ENCODE data around the gene CDK3. TPM values are rescaled to one million over a fixed set of nuclear protein-coding genes. Genes with fewer than 3 reads are reported as not detected.
"Not testable (repeated sequence)": the region's sequence is repeated elsewhere in the genome, so short reads cannot be mapped to it uniquely, and the experiment has no call there.

CDK3 gene
- total and polyA plus RNA-seq, 8 donors = 1.9 to 34.7 (median 3.4) TPM

DNA sequence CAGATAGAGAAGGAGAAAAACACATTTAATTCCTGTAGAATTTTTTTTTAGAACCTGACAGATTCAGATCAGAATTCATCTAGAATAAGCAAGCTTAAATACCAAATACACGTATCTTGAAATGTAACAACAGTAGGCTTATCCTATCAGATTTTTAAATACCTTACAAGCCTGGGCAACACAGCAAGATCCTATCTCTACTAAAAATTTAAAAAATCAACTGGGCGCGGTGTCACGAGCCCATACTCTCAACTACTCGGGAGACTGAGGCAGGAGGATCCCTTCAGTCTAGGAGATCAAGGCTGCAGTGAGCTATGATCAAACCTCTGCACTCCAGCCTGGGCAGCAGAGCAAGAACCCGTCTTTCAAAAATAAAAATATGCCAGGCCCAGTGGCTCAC lies 35.2 kb upstream of the CDK3 start:
- Histone ChIP-seq H3K4me3 (no peak overlapping the region), H3K36me3 (peaks cover 0 to 4% (median 0%) of the 10 kb centered on the region in 3 donors), H3K9me3 (no peaks in the 10 kb centered on the region), H3K27ac (no peak overlapping the region), H3K4me1 (peaks cover 3 to 9% (median 9%) of the 10 kb centered on the region in 3 donors), H3K27me3 (no peaks in the 10 kb centered on the region)
- intact Hi-C loops (cut with DNase I) = no loop called here
- WGBS, 2 donors = 89 to 91% methylated on average over 6 of the region's 6 CpGs
- FAIRE-seq (no peak), ATAC-seq (no peak), DNase-seq (no peak)
- TF ChIP-seq, protein P1, sequence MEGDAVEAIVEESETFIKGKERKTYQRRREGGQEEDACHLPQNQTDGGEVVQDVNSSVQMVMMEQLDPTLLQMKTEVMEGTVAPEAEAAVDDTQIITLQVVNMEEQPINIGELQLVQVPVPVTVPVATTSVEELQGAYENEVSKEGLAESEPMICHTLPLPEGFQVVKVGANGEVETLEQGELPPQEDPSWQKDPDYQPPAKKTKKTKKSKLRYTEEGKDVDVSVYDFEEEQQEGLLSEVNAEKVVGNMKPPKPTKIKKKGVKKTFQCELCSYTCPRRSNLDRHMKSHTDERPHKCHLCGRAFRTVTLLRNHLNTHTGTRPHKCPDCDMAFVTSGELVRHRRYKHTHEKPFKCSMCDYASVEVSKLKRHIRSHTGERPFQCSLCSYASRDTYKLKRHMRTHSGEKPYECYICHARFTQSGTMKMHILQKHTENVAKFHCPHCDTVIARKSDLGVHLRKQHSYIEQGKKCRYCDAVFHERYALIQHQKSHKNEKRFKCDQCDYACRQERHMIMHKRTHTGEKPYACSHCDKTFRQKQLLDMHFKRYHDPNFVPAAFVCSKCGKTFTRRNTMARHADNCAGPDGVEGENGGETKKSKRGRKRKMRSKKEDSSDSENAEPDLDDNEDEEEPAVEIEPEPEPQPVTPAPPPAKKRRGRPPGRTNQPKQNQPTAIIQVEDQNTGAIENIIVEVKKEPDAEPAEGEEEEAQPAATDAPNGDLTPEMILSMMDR (IDR thresholded peaks at IDR 0.05) = no peak

DNA sequence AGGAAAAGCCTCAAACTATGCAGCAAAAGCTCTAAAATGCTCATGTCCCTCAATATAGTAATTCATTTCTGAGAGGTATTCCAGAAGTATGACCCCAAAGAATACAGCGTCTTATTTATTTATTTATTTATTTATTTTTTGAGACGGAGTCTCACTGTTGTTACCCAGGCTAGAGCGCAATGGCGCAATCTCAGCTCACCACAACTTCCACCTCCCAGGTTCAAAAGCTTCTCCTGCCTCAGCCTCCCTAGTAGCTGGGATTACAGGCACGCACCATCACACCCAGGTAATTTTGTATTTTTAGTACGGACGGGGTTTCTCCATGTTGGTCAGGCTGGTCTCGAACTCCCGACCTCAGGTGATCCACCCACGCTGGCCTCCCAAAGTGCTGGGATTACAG lies 31.6 kb upstream of the CDK3 start:
- peaks cover 11 to 22% (median 15%) of the 10 kb centered on the region in 3 donors for H3K4me1 ChIP-seq
- ATAC-seq; intact Hi-C loops (cut with DNase I); H3K27ac ChIP-seq; H3K36me3 ChIP-seq; FAIRE-seq; H3K9me3 ChIP-seq; H3K27me3 ChIP-seq; H3K4me3 ChIP-seq: not testable (repeated sequence)
- DNase-seq = peak in 1 of 6 donors; percentile 7
- WGBS, 2 donors = 87 to 92% methylated on average over 10 of the region's 10 CpGs

DNA sequence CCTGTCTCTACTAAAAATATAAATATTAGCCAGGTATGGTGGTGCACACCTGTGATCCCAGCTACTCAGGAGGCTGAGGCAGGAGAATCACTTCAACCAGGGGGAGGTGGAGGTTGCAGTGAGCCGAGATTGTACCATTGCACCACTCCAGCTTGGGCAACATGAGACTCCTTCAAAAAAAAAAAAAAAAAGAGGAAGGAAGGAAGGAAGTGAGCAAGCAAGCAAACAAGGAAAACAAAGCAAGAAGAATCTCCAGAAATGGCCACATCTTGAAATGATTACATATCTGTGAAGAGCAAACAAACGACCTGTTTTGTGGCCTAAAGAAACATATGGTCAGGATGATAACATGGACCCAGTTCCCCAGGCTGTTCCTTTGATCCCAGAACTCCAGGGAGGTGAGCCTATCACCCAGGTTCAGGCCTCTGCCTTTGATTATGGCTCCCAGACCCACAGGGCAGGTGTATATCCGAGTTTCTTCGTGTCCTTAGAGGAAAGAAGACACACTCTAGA lies 30.6 kb upstream of the CDK3 start:
- peaks cover 16 to 27% (median 20%) of the 10 kb centered on the region in 3 donors for H3K4me1 ChIP-seq
- H3K36me3 ChIP-seq = peaks cover 0 to 4% (median 0%) of the 10 kb centered on the region in 3 donors
- WGBS, 2 donors = 25 to 28% methylated on average over 4 of the region's 4 CpGs
- DNase-seq = peak in 1 of 6 donors; percentile 24
- no peak overlapping the region for H3K4me3 ChIP-seq
- H3K9me3 ChIP-seq = no peaks in the 10 kb centered on the region
- no peaks in the 10 kb centered on the region for H3K27me3 ChIP-seq
- FAIRE-seq = no peak
- peak overlapping the region in 3 of 4 donors; percentile 28 to 47 (median 32) for H3K27ac ChIP-seq
- intact Hi-C loops (cut with DNase I) = no loop called here
- ATAC-seq = peak; percentile 46 to 77 (median 68)
- TF ChIP-seq, protein P1 (IDR thresholded peaks at IDR 0.05) = no peak

- intact Hi-C loops (cut with DNase I) = no loop called here
These were observed 30.0 kb upstream of the CDK3 start for GRCh38 chr17:75970626-75971025.

GRCh38 chr17:75975187-75975586 lies 25.5 kb upstream of the CDK3 start:
- H3K27me3 ChIP-seq; intact Hi-C loops (cut with DNase I); FAIRE-seq; H3K9me3 ChIP-seq; H3K36me3 ChIP-seq; ATAC-seq: not testable (repeated sequence)
- DNase-seq = peak in 1 of 6 donors; percentile 16
- Histone ChIP-seq H3K27ac (peak overlapping the region in 2 of 4 donors; percentile 68 to 77), H3K4me3 (peak overlapping the region in 2 of 4 donors; percentile 16 to 63), H3K4me1 (peaks cover 28 to 41% (median 41%) of the 10 kb centered on the region in 3 donors)
- 88 to 89% methylated on average over 6 of the region's 6 CpGs for WGBS, 2 donors

More at GRCh38 chr17:75970626-75971025, 30.0 kb upstream of the CDK3 start:
- 47 to 49% methylated on average over 7 of the region's 7 CpGs for WGBS, 2 donors
- TF ChIP-seq, protein P1 (IDR thresholded peaks at IDR 0.05) = no peak
- Histone ChIP-seq H3K4me1 (peaks cover 21 to 33% (median 25%) of the 10 kb centered on the region in 3 donors), H3K9me3 (no peaks in the 10 kb centered on the region), H3K27me3 (no peaks in the 10 kb centered on the region), H3K36me3 (peaks cover 0 to 4% (median 0%) of the 10 kb centered on the region in 3 donors), H3K4me3 (no peak overlapping the region), H3K27ac (peak overlapping the region in 3 of 4 donors; percentile 28 to 47 (median 32))
- no peak for FAIRE-seq
- peak in 2 of 4 donors; percentile 12 to 24 for ATAC-seq
- no peak for DNase-seq

- H3K27ac ChIP-seq = peak overlapping the region in 2 of 4 donors; percentile 68 to 77
- H3K9me3 ChIP-seq = no peaks in the 10 kb centered on the region
- peak overlapping the region in 2 of 4 donors; percentile 16 to 63 for H3K4me3 ChIP-seq
- H3K36me3 ChIP-seq = no peaks in the 10 kb centered on the region
- DNase-seq = no peak
- peak; percentile 29 for FAIRE-seq
- no peaks in the 10 kb centered on the region for H3K27me3 ChIP-seq
- TF ChIP-seq, protein P1 (IDR thresholded peaks at IDR 0.05) = no peak
- H3K4me1 ChIP-seq = peaks cover 23 to 46% (median 41%) of the 10 kb centered on the region in 3 donors
- no peak for ATAC-seq
- WGBS, 2 donors = 16 to 24% methylated on average over 5 of the region's 5 CpGs
- intact Hi-C loops (cut with DNase I) = no loop called here
These were observed 24.9 kb upstream of the CDK3 start for GRCh38 chr17:75975757-75976174.
